NCI-H2029 treated with DMSO at 0.1 percent for 48 hours (cell line): ENCODE measurements around the gene BARX1.
A peak's percentile ranks its signal among the peaks of the same experiment; 100 is the strongest.
"Not testable (repeated sequence)": the region's sequence is repeated elsewhere in the genome, so short reads cannot be mapped to it uniquely, and the experiment has no call there.

ENCODE experiments used
- DNase-seq: peaks from one replicate; lab custom pipeline; 2025; lab: John Stamatoyannopoulos, UW

Gene BARX1, protein sequence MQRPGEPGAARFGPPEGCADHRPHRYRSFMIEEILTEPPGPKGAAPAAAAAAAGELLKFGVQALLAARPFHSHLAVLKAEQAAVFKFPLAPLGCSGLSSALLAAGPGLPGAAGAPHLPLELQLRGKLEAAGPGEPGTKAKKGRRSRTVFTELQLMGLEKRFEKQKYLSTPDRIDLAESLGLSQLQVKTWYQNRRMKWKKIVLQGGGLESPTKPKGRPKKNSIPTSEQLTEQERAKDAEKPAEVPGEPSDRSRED

GRCh38 chr9:93955111-93955980 is at the start of gene BARX1:
TSS of gene BARX1 (minus strand) at chr9:93955355. CDS start at chr9:93955146, 209 bp downstream.
- DNase-seq: peak; percentile 66

- peak; percentile 89 for DNase-seq
These were observed 47.4 kb upstream of the BARX1 start for GRCh38 chr9:94002316-94003140.

DNA sequence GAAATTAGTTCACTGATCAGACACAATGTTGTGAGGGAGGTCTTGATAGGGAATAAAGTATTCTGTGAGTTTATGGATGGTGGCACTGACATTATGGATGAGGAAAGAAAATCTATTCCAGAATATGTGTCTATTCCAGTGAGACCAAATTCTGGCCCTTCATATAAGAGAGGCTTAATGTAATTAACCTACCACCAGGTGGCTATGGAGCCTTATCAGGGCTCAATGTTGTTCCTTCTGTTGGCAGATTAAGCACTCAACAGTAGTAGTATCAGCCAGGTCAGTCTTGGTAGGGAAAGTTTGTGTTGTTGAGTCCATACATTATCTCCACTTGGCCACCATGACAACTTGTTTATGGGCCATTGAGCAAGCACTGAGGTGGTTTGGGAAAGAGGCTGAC is 41.7 kb upstream of the BARX1 start:
- no peak for DNase-seq

DNA sequence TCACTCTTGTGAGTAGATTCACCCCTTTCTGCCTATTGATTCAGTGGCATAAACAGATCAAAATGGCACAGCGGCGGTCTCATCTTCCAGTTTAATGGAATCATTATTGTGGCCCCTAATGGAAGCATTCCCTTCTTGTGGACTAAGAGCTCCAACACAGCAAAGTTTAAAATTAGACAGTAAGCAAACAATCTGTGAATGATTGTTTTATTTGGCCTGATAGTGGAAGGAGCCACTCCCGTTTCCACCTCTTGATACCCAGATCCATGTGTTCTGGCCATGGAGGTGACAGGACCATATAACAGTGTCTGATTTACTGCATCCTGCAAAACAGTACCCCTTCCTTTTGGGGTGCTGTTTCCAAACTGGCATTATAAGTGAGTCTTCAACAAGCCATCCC is 41.2 kb upstream of the BARX1 start:
- DNase-seq: no peak

DNA sequence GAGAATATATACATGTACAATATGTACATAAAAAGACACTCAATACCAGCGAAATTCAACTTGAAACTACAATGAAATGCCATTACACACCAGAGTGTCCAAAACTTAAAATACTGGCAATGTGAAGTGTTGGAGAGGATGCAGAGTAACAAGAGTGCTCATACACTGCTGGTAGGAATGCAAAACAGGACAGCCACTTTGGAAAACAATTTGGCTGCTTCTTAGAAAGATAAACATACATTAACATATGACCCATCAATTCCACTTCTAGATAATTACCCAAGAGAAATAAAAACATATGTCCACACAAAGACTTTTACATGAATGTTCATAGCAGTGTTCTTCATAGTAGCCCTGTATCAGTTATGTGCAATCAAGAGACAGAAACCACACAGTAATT is 39.4 kb upstream of the BARX1 start:
- no peak for DNase-seq

- no peak for DNase-seq
These were observed 39.0 kb upstream of the BARX1 start for GRCh38 chr9:93994132-93994531.

GRCh38 chr9:93992830-93993229 is 37.7 kb upstream of the BARX1 start:
- DNase-seq: no peak

GRCh38 chr9:93990448-93990847 is 35.3 kb upstream of the BARX1 start:
- no peak for DNase-seq

- DNase-seq: no peak
These were observed 32.9 kb upstream of the BARX1 start for GRCh38 chr9:93988056-93988455.

DNA sequence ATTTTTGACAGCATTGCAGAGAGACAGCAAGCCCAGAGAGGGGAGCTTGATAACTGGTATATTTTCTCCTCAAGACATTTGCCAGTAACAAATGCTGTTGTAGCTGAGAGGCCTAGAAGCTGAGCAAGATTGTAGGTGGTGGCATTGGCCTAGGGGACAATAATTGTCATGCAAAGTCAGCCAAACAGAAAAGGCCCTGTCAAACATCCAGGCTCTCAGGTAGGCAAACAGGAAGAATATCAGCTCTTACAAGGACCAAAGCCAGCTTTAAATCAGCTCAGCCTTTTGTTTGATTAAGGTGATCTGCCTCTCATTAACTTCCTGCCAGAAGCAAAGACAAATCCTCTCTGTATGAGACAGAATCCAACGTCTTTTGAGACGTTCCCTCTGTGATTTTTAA is 29.7 kb upstream of the BARX1 start:
- DNase-seq: peak; percentile 78

DNA sequence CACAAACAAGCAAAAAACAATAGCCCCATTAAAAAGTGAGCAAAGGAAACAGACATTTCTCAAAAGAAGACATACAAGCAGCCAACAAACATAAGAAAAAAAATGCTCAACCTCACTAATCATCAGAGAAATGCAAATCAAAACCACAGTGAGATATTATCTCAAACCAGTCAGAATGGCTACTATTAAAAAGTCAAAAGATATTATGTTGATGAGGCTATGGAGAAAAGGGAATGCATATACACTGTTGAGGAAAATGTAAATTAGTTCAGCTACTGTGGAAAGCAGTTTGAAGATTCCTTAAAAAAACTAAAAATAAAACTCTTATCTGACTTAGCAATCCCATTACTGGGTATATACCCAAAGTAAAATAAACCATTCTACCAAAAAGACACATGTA is 28.7 kb upstream of the BARX1 start:
- no peak for DNase-seq

- DNase-seq: no peak
These were observed 24.6 kb upstream of the BARX1 start for GRCh38 chr9:93979721-93980120.

DNA sequence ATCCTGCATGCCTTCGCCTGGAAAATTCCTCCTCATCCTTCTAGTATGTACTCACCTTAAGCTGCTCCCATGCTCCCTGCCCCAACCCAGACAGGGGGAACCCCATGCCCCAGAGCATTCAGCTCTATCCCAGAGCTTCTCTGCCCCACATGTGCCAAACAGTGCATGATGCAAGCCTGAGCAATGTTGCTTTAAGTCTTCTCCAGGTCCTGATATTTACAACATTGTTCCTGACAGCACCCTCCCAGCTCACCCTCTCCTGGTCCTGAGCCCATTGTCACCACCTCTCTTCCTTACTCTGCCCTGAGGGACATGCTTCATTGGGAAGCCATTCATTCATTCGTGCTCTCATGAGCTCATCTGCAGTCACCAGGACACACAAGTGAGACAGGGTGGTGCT is 23.4 kb upstream of the BARX1 start:
- peak; percentile 47 for DNase-seq

- DNase-seq: no peak
These were observed 21.8 kb upstream of the BARX1 start for GRCh38 chr9:93976973-93977372.

DNA sequence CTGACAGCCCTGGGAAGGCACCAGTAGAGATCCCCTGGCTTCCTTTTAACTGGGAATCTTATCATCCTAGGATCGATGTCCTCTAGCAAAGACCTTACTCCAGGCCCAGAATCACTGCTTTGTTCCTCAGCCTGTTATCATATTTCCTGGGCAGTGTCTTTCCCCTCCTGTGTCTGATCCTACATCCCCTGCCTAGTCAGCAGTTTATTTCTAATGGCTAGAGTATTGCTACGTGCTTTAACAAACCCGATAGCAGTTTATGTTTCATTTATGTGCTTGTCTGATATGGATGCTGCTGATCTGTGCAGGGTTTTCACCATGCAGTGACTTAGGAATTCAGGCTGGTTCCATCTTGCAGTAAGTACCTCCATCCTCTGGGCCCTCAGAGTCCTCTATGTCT is 20.9 kb upstream of the BARX1 start:
- DNase-seq: no peak

DNA sequence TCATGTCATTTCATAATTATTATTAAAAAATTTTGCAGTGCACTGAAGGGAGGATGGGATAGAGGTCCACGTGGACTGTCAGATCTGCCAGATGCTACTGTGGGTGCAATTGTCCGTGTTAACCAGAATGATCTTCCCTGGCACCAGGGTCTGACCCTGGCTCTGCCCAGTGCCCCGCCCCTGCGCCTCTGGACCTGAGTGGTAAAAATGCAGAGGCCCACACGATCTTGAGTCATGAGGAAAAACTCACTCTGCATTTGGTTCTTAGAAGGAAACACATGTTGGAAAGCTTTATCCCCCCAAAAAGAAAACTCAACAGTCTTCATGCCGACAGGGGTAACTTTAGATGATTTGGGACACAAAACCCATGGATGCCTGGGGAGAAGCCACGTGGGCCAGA is 20.1 kb upstream of the BARX1 start:
- DNase-seq: no peak

DNA sequence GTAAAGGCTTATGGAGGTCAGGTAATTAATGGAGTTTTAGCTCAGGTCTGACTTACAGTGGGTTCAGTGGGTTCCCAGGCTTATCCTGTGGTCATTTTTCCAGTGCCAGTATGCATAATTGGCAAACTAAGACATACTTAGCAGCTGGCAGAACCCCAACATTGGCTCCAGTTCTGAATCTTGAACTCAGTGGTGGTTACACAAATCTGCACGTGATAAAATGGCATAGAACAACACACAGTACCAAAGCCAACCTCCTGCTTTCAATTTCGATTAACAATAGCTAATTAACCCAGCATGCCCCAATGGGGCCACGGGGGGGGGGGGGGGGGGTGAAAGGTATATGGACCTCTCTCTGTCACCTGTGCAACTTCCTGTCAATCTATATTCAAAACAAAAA is 19.0 kb upstream of the BARX1 start:
- DNase-seq: peak; percentile 85

DNA sequence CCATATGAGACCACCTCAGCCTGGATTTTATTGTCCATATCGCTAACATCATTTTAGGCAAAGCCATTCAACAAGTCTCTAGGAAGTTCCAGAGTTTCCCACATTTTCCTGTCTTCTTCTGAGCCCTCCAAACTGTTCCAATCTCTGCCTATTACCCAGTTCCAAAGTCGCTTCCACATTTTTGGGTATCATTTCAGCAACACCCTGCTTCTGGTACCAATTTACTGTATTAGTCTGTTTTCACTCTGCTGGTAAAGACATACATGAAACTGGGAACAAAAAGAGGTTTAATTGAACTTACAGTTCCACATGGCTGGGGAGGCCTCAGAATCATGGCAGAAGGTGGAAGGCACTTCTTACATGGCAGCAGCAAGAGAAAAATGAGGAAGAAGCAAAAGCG is 17.5 kb upstream of the BARX1 start:
- not testable (repeated sequence) for DNase-seq

DNA sequence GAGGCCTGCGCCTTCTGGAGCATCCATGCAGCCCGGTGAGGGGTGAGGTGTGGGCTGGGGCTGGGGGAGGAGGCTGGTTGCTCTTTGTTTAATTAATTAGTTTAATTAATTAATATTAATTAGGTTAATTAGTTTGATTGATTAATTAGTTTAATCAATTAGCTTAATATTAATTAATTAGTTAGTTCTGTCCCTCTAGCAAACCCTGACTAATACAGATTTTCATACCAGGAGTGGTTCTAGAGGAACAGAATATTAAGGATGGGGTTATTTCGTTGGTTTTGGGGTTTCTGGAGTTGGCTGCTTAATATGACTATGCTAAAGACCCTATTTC is 14.1 kb upstream of the BARX1 start:
- DNase-seq: no peak

GRCh38 chr9:93968451-93969327 is 13.5 kb upstream of the BARX1 start:
- DNase-seq: no peak

DNA sequence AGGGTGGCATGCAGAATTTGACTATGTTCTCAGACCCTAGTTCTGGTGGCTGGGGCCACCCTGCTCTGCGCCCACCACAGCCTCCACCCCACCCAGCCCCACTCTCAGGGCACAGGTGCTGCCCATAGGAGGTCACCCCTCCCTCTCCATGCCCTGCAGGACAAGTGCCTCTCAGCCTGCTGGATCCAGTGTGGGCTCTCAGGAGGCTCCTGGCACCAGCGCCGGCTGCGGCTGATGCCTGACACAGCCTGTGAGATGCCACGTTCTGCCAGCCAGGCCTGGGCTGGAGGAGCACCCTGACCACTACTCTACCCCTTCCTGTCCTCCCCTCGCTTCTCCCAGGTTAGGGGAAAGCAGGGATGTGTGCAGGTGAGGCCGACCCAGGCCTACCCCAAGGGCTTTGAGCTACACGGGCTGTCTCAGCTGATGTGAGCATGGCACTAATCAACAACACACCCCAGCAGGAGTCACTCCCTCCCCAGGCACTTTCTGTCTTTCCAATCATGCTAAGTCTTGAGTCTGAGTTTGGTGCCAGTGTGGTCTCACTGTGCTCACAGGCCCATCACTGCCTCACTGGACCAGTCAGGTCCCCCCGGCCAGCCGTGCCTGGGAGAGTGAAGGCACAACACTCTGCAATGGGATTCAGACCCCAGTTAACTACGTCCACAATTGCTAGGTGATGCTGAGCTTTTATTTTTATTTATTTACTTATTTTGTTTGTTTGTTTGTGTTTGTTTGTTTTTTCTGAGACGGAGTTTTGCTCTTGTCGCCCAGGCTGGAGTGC is 12.1 kb upstream of the BARX1 start:
- DNase-seq: peak; percentile 30
